Neural progenitor cell (in vitro differentiated cells): Measurements from ENCODE around the gene MYL5.

ENCODE experiments used
- EZH2 ChIP-seq: fragments of 200-600 bp; sonication (generic); IDR thresholded peaks from 2 replicates; pipeline ENCODE4 v1.6.1; 2017; ENCODE audit warnings: antibody characterized with exemption, mild to moderate bottlenecking, moderate library complexity
- EZH2phosphoT487 ChIP-seq: fragments of 200-600 bp; sonication (generic); IDR thresholded peaks from 2 replicates; pipeline ENCODE4 v1.6.1; 2017; ENCODE audit warnings: antibody characterized with exemption

DNA sequence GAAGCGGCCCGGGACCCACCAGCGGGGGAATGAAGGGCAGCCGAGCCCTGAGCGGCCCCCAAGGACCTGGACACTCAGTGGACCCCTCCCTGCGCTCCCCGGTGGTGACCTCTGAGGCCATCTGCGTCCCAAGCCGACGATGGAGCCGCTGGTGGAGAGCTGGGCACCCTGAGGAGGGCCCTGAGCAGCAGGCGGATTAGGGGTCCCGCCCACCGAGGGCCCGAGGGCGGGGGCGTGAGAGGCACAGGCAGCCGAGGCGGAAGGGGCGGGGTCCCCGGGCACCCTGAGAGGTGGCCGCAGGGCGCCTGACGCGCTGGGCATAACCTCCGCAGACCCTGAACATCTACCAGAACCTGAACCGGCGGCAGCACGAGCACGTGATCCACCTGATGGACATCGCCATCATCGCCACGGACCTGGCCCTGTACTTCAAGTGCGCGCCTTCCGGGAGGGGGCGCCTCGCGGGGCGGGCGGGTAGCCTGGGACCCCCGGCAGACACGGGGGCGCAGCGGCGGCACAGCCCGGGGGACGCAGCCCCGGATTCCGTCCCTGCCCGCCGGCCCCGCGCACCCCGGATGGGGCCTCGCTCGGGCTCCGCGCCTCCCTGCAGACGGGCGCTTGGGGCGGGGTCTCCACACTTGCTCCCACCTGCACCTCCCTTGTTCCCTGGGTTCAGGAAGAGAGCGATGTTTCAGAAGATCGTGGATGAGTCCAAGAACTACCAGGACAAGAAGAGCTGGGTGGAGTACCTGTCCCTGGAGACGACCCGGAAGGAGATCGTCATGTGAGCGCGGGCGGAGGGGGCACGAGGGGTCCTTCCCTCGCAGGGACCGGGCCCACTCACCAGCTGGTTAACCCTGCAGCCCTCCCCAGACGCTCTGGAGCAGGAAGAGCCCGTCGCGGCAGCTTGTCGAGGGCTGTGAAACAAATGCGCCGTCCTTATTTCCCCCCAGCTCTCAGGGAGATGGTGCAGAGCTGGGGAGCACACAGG, 10.6 kb upstream of the MYL5 start:
- TF ChIP-seq EZH2phosphoT487: no peak
- no peak for TF ChIP-seq EZH2
